B cell (primary cell): ENCODE measurements around the gene MRPS34.

Experiments used
- EZH2 ChIP-seq: IDR thresholded peaks from 2 replicates; pipeline ENCODE4 v1.6.1; 2012; ENCODE audit warnings: borderline replicate concordance, low read depth, mild to moderate bottlenecking, moderate library complexity, low read length; ENCODE audit not compliant: insufficient read depth, poor library complexity, severe bottlenecking
- TF ChIP-seq, protein P1 (sequence below): fragments of 200-600 bp; IDR thresholded peaks from one replicate; pipeline ENCODE4 v1.8.0; 2022; ENCODE audit warnings: antibody characterized with exemption, mild to moderate bottlenecking

DNA sequence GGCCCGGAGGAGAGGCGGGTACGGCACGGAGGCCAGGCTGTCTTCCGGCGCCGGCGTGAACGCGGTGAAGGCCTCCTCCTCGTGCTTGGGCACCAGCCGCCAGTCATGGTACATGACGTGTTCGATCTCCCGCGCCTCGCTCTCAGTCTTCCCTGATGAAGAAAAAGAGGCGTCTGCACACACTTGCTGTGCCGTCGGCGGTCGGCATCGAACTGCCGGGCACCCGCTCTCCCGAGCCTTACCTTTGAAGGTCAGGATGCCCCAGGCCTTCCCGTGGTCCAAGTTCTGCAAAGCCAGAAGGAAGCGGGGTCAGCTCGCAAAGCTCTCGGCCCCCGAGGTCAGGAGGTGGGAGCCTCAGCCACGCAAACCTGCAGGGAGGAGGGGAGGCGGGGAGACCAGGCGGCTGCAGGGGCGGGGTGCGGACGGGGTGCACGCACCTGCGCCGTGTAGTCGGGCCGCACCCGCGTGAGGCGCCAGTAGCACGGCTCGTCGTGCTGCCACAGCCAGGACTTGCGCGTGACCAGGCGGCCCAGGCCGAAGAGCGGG lies 499 bp downstream of the MRPS34 start, which contains the start of gene EME2:
- TF ChIP-seq, protein P1, sequence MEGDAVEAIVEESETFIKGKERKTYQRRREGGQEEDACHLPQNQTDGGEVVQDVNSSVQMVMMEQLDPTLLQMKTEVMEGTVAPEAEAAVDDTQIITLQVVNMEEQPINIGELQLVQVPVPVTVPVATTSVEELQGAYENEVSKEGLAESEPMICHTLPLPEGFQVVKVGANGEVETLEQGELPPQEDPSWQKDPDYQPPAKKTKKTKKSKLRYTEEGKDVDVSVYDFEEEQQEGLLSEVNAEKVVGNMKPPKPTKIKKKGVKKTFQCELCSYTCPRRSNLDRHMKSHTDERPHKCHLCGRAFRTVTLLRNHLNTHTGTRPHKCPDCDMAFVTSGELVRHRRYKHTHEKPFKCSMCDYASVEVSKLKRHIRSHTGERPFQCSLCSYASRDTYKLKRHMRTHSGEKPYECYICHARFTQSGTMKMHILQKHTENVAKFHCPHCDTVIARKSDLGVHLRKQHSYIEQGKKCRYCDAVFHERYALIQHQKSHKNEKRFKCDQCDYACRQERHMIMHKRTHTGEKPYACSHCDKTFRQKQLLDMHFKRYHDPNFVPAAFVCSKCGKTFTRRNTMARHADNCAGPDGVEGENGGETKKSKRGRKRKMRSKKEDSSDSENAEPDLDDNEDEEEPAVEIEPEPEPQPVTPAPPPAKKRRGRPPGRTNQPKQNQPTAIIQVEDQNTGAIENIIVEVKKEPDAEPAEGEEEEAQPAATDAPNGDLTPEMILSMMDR, result no peak
- TF ChIP-seq EZH2, result no peak
